Esophagus muscularis mucosa (tissue), 4 donors: ENCODE measurements around the gene ANKRD2. TPM values are rescaled to one million over a fixed set of nuclear protein-coding genes. Genes with fewer than 3 reads are reported as not detected.
A peak's percentile ranks its signal among the peaks of the same experiment; 100 is the strongest.
"Not testable (repeated sequence)": the region's sequence is repeated elsewhere in the genome, so short reads cannot be mapped to it uniquely, and the experiment has no call there.

Experiments
- DNase-seq: peaks from one replicate; pipeline ENCODE4 v3.0.0-alpha.2; 2017; ENCODE audit errors: extremely low spot score
- H3K27ac ChIP-seq, 4 donors: fragments of 200-600 bp; sonication (generic); replicated peaks in 1 of 4; 1 replicate in 3 of 4; 2 replicates in 1 of 4; pipeline ENCODE4 v1.5.1; 2016 to 2019; ENCODE audit warnings: mild to moderate bottlenecking in 1 of 4
- H3K27me3 ChIP-seq, 4 donors: fragments of 200-600 bp; sonication (generic); one replicate each; pipeline versions ENCODE4 v1.5.1 to v1.6.0; 2016 to 2019
- H3K36me3 ChIP-seq, 4 donors: fragments of 200-600 bp; sonication (generic); one replicate each; pipeline ENCODE4 v1.5.1; 2016 to 2019
- H3K4me1 ChIP-seq, 4 donors: fragments of 200-600 bp; sonication (generic); one replicate each; pipeline ENCODE4 v1.5.1; 2016 to 2019
- H3K4me3 ChIP-seq, 4 donors: fragments of 200-600 bp; sonication (generic); 1 replicate in 2 of 4; 2 replicates in 2 of 4; pipeline ENCODE4 v1.5.1; 2016 to 2019; ENCODE audit warnings: mild to moderate bottlenecking in 4 of 4, moderate library complexity in 1 of 4
- H3K9me3 ChIP-seq, 4 donors: fragments of 200-600 bp; sonication (generic); 1 replicate in 3 of 4; 2 replicates in 1 of 4; pipeline ENCODE4 v1.5.1; 2016 to 2019
- CTCF ChIP-seq, 3 experiments: fragments of 200-600 bp in 2 of 3; fragments of 450-650 bp in 1 of 3; sonication (generic) in 2 of 3; IDR thresholded peaks; one replicate each; pipeline ENCODE4 v1.5.1; 2017 to 2019; ENCODE audit warnings: antibody characterized with exemption in 3 of 3, mild to moderate bottlenecking in 2 of 3, moderate library complexity in 1 of 3
- EP300 ChIP-seq: sonication (generic); formaldehyde crosslinking; IDR thresholded peaks from one replicate; pipeline ENCODE4 v1.6.1; 2017; ENCODE audit warnings: antibody characterized with exemption
- POLR2A ChIP-seq: fragments of 450-650 bp; IDR thresholded peaks from one replicate; pipeline ENCODE4 v1.6.1; 2017; ENCODE audit warnings: antibody characterized with exemption, moderate library complexity, mild to moderate bottlenecking, low read depth
- POLR2AphosphoS5 ChIP-seq, 2 donors: sonication (generic); formaldehyde crosslinking; IDR thresholded peaks; one replicate each; pipeline ENCODE4 v1.6.1; 2017; ENCODE audit warnings: antibody characterized with exemption in 2 of 2
- WGBS: methylation state at CpG from one replicate; pipeline ENCODE4 v1.1.5; 2018; 5-methylcytosine and 5-hydroxymethylcytosine counted together
- intact Hi-C: fragments of 100-400 bp; cut with DNase I; formaldehyde crosslinking; loops from one replicate; pipeline ENCODE4 v1.15.1; 2023
- total RNA-seq, 4 donors: library from RNA; depleted of rRNA; stranded (reverse); fragments of >200 nt; gene quantifications; one replicate each; pipeline versions ENCODE4 v1.1.0 to v1.2.1, GENCODE V29; 2016

Gene ANKRD2
- total RNA-seq, 4 donors from 2014 or later = 0.33 to 1.6 (median 1.2) TPM; not detected in 1

- Histone ChIP-seq H3K36me3 (no peaks in the 10 kb centered on the region), H3K4me3 (no peak overlapping the region), H3K27me3 (no peaks in the 10 kb centered on the region), H3K4me1 (peaks cover 24 to 31% (median 28%) of the 10 kb centered on the region in 4 donors), H3K9me3 (no peaks in the 10 kb centered on the region), H3K27ac (peak overlapping the region in 1 of 4 donors; percentile 3)
- intact Hi-C loops = loop anchor here (1.0 to 5.0 kb wide), 3 partner anchors 56 to 151 kb away; partner anchors contain the start of genes MMS19, RRP12 and UBTD1
- DNase-seq = no peak
- TF ChIP-seq CTCF (IDR thresholded peaks at IDR 0.05) = peak; percentile 76 to 90 (median 87)
- no peak for TF ChIP-seq POLR2A
- no peak for TF ChIP-seq EP300
- TF ChIP-seq POLR2AphosphoS5 (IDR thresholded peaks at IDR 0.05) = peak; percentile 29 to 73
- WGBS = 37% methylated on average over 4 of the region's 6 CpGs
These were observed 19.0 kb upstream of the ANKRD2 start for GRCh38 chr10:97553575-97554031.

- H3K4me1 ChIP-seq = peaks cover 20 to 24% (median 23%) of the 10 kb centered on the region in 4 donors
- 96% methylated on average over 5 of the region's 5 CpGs for WGBS
- not testable (repeated sequence) for H3K27me3 ChIP-seq, H3K36me3 ChIP-seq, DNase-seq, H3K4me3 ChIP-seq, H3K9me3 ChIP-seq, H3K27ac ChIP-seq
- intact Hi-C loops = loop anchor here (5.0 kb wide), 2 partner anchors 57 to 152 kb away; partner anchors contain the start of genes MMS19, RRP12 and UBTD1
These were observed 18.2 kb upstream of the ANKRD2 start for GRCh38 chr10:97554336-97554735.

- WGBS = 92% methylated on average over 7 of the region's 10 CpGs
- H3K27me3 ChIP-seq, H3K27ac ChIP-seq, H3K36me3 ChIP-seq, intact Hi-C loops, H3K9me3 ChIP-seq, H3K4me3 ChIP-seq, DNase-seq: not testable (repeated sequence)
- peaks cover 10 to 13% (median 12%) of the 10 kb centered on the region in 4 donors for H3K4me1 ChIP-seq
These were observed 17.0 kb upstream of the ANKRD2 start for GRCh38 chr10:97555541-97555940.

- H3K4me1 ChIP-seq, intact Hi-C loops, H3K27me3 ChIP-seq, H3K9me3 ChIP-seq, H3K36me3 ChIP-seq, DNase-seq: not testable (repeated sequence)
- WGBS = 94% methylated on average over 15 of the region's 17 CpGs
- H3K27ac ChIP-seq = peak overlapping the region in 1 of 4 donors; percentile 25
- H3K4me3 ChIP-seq = peak overlapping the region in 1 of 4 donors; percentile 24
These were observed 11.7 kb upstream of the ANKRD2 start for GRCh38 chr10:97560731-97561381.

GRCh38 chr10:97561386-97562077, 11.0 kb upstream of the ANKRD2 start:
- DNase-seq, H3K36me3 ChIP-seq, H3K4me3 ChIP-seq, H3K9me3 ChIP-seq, H3K4me1 ChIP-seq, intact Hi-C loops, H3K27me3 ChIP-seq: not testable (repeated sequence)
- 93% methylated on average over 12 of the region's 12 CpGs for WGBS
- H3K27ac ChIP-seq = peak overlapping the region in 1 of 4 donors; percentile 25

GRCh38 chr10:97562329-97562728, 10.2 kb upstream of the ANKRD2 start:
- H3K9me3 ChIP-seq, H3K4me1 ChIP-seq, DNase-seq, H3K27me3 ChIP-seq, H3K27ac ChIP-seq, intact Hi-C loops, H3K36me3 ChIP-seq, H3K4me3 ChIP-seq: not testable (repeated sequence)
- 98% methylated on average over 5 of the region's 5 CpGs for WGBS

GRCh38 chr10:97563337-97563736, 9.2 kb upstream of the ANKRD2 start:
- 93% methylated on average over 4 of the region's 4 CpGs for WGBS
- H3K4me1 ChIP-seq = no peaks in the 10 kb centered on the region
- no peaks in the 10 kb centered on the region for H3K9me3 ChIP-seq
- no peak overlapping the region for H3K27ac ChIP-seq
- no peak overlapping the region for H3K4me3 ChIP-seq
- H3K36me3 ChIP-seq = peaks cover 4 to 6% (median 6%) of the 10 kb centered on the region in 4 donors
- intact Hi-C loops = no loop called here
- H3K27me3 ChIP-seq = no peaks in the 10 kb centered on the region
- no peak for DNase-seq
- TF ChIP-seq POLR2AphosphoS5 (IDR thresholded peaks at IDR 0.05) = no peak
- TF ChIP-seq EP300 = no peak
- no peak for TF ChIP-seq POLR2A
- TF ChIP-seq CTCF (IDR thresholded peaks at IDR 0.05) = no peak
